Inflammatory macrophage (primary cell): ENCODE results near the gene MS4A6A.

ENCODE experiments used
- DNase-seq, 2 donors: peaks; one replicate each; pipeline ENCODE4 v3.0.0-alpha.2; 2020 to 2022

The MS4A6A gene

DNA sequence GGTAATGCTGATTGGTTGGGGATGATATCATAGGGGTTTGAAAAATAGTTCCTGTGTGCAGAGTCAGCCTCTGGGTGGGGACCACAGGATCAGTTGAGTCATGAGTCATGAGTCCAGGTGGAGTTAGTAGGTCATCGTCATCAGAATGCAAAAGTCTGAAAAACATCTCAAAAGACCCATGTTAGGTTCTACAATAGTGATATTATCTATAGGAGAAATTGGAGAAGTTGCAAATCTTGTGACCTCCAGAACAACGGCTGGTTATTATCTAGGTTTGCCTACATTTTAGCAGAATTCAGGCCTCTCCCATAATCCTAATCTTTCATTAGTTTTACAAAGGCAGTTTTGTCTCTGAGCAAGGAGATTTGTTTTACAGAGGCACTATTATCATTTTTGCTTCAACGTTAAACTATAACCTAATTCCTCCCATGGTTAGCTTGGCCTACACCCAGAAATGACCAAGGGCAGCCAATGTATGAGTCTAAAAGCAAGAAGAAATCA, 55.5 kb downstream of the MS4A6A start:
- peak; percentile 13 to 24 for DNase-seq

DNA sequence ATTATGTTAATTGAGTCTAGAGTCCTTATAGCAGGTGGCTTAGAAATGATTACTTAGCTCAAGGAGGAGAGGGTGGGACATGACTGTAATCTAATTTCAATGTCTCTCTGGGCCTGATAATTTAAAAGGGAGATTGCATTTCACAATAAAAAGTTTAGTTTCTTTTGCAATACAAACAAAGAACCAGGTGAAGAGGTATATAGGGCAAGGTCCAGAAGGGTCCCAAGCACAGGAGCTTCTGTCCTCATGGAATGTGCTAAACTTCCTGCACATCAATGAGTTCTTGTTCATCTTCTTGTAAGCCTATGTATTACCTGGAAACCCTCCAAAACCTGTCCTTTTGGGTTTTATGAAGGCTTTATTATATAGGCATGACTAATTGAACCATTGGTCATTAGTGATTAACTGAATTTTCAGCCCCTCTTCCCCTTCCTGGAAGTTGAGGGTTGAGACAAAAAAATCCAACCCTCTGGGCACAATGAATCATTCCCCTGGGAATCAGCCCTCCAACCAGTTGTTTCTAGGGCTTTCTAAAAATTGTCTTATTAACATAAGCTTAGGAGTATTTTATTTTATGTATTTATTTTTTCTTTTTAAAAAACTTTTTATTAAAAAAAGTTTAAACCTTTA, 56.8 kb downstream of the MS4A6A start:
- no peak for DNase-seq

DNA sequence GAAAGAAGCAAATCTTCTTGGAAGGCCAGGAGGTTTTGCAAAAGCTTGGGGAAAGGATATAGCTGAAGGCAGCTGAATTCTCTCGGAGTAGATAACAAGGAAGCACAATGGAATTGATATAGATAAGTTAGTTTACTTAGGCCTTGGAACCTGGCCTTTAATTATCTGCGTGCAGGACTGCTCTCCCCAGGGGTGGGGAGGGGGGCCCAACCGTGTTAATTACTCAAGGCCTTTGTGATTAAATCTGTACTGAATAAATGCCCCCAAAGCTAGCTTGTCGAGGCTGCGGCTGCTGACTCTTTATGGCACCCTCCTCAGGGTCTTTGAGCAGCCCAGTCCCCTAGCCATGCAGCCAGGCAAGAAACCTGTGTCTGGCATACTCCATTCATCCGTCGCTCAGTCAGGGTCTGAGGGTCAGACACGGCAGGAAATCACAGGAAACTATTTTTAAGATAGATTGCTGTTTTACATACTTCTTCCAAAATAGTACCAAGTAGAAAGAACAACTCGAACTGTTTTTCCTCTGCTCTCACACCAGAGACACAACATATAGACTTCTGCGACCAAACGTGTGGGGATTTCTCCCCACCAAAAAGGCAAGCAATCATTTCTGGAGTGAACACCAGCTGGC, 58.0 kb downstream of the MS4A6A start:
- no peak for DNase-seq
